ENCODE data around the gene GSAP. TPM values are rescaled to one million over a fixed set of nuclear protein-coding genes. Genes with fewer than 3 reads are reported as not detected.

GSAP gene
- total RNA-seq, 1 donor from 2014 or later = 5.0 TPM

DNA sequence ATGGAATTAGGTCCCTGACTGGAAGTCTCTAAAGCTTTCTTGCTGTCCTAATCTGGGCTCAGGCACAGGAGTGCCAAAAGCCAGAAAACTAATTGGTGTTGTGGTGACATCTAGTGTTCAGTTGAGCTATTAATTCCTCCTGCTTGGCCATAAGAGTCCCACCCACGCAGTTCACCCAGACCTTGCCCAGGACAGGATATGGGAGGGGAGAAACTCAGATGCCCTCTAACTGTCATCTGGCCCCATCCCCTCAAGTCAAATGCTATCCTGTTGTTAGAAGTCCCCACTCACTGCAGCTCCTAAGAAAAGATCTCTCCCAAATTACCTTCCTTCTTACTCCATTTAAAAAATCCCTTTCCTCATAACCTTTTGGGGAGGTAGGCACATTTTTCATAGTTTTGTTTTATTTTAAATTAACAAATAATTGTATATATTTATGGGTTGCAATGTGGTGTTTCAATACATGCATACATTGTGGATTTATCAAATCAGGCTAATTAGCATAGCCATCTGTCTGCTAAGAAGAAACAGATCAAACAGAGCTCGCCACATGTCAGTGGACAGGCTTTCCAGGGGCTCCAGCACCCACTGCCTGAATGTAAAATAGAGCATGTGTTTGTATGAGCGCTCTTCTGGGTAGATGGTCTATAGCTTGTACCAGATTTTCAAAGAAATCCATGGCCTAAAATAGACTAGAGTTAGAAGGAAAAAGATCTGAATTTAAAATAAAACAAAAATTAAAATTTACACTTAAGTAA lies 84.0 kb downstream of the GSAP start:
- TF ChIP-seq, protein P1, sequence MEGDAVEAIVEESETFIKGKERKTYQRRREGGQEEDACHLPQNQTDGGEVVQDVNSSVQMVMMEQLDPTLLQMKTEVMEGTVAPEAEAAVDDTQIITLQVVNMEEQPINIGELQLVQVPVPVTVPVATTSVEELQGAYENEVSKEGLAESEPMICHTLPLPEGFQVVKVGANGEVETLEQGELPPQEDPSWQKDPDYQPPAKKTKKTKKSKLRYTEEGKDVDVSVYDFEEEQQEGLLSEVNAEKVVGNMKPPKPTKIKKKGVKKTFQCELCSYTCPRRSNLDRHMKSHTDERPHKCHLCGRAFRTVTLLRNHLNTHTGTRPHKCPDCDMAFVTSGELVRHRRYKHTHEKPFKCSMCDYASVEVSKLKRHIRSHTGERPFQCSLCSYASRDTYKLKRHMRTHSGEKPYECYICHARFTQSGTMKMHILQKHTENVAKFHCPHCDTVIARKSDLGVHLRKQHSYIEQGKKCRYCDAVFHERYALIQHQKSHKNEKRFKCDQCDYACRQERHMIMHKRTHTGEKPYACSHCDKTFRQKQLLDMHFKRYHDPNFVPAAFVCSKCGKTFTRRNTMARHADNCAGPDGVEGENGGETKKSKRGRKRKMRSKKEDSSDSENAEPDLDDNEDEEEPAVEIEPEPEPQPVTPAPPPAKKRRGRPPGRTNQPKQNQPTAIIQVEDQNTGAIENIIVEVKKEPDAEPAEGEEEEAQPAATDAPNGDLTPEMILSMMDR (conservative IDR thresholded peaks at IDR 0.05) = peak; percentile 81
- no peak for DNase-seq (ENCODE audit: extremely low spot score, unreplicated experiment)
- H3K27ac Mint-ChIP-seq = no peak overlapping the region
- H3K27me3 Mint-ChIP-seq = no peaks in the 10 kb centered on the region
- peaks cover 5% of the 10 kb centered on the region for H3K4me1 Mint-ChIP-seq (ENCODE audit: unreplicated experiment)
- no peaks in the 10 kb centered on the region for H3K36me3 Mint-ChIP-seq
- no peak overlapping the region for H3K4me3 Mint-ChIP-seq
- H3K9me3 Mint-ChIP-seq = no peaks in the 10 kb centered on the region

DNA sequence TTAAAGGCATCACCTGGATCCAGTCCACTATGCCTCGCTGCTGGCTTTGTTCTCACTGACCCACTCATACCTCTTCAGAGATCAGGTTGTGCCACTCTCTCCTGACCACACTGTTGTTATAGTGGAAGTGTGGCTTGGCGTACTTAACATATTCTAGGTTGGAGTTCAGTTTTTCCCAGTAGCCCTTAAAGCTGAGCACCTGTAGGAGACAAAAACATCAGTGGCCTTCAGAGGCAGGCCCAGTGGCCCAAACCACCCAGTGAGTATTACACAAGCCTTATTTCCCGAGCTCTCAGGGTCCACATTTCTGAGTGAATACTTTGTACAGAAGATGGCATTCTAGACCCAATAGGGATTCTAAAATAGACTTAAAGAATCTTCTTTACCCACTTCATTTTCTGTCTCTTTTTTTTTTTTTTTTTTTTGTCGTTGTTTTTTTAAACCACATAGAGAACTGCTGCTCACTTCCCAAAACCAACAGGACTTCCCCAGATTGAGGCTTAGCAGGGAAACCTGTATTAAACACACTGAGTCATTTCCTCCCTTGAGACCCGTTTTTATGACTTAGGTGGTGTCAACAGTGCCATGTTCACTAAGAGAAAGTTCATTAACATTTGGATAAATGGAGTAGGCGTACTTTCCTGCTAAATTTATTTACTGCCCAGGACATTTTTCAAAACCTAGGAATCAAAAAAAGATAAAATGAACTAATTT lies 85.8 kb downstream of the GSAP start:
- Mint-ChIP-seq H3K36me3 (no peaks in the 10 kb centered on the region), H3K27me3 (no peaks in the 10 kb centered on the region)

DNA sequence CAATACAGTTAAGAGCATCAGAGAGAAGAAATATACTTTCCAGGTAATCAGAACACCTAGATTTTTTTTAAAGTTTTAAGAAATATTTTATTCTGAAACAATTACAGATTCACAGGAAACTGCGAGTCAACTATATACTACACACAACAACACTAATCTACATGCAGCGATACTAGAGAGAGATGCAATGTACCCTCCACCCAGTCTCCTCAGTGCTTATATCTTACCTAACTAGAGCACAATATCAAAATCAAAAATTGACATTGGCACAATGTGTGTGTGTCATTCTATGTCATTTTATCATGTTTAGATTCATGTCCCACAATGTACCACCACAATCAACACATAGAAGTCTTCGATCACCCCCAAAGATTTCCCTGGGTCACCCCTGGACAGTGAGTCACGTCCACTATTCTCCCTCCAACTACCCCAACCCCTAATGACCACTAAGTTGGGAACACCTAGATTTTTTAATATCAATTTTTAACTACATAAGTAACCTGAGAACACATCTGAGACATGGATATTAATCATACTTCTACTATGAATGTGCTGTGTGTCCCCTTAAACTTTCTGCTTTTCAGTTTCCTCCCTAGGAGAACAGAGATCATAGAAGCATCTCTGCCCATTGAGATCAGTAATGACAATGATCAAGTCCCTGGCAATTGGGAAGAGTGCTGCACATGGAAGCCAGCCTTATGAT lies 86.5 kb downstream of the GSAP start:
- Mint-ChIP-seq H3K4me1 (ENCODE audit: unreplicated experiment) (peaks cover 5% of the 10 kb centered on the region), H3K27me3 (no peaks in the 10 kb centered on the region), H3K4me3 (no peak overlapping the region), H3K36me3 (no peaks in the 10 kb centered on the region), H3K9me3 (no peaks in the 10 kb centered on the region), H3K27ac (no peak overlapping the region)
- DNase-seq (ENCODE audit: extremely low spot score, unreplicated experiment) = no peak
- TF ChIP-seq, protein P1 (conservative IDR thresholded peaks at IDR 0.05) = no peak

More for the DNA sequence above, 85.8 kb downstream of the GSAP start:
- Mint-ChIP-seq H3K27ac (no peak overlapping the region), H3K4me3 (no peak overlapping the region), H3K4me1 (ENCODE audit: unreplicated experiment) (peaks cover 5% of the 10 kb centered on the region), H3K9me3 (no peaks in the 10 kb centered on the region)
- TF ChIP-seq, protein P1 (conservative IDR thresholded peaks at IDR 0.05) = no peak
- DNase-seq (ENCODE audit: extremely low spot score, unreplicated experiment) = no peak

DNA sequence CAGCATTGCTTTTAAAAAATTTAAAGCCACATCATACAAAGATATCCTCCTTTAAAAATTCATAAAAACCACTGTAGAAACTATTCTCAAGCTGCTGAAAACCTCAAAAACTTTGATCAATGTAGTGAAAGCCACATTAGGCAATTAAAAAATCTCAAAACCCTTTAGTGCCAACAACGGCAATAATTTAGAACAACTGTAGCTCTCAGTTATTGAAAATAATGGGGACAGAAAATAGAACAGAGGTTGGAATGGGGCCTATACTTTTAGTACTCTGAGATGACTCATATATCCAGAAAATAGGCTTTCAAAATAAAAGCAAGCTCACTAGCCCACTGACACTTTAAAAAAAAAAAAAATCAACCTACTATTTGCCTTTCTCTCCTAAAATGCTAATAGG lies 87.5 kb downstream of the GSAP start:
- no peak overlapping the region for H3K4me3 Mint-ChIP-seq
- TF ChIP-seq, protein P1 (conservative IDR thresholded peaks at IDR 0.05) = no peak
- no peak overlapping the region for H3K27ac Mint-ChIP-seq
- no peaks in the 10 kb centered on the region for H3K27me3 Mint-ChIP-seq
- no peak for DNase-seq (ENCODE audit: extremely low spot score, unreplicated experiment)
- H3K4me1 Mint-ChIP-seq (ENCODE audit: unreplicated experiment) = peaks cover 5% of the 10 kb centered on the region
- H3K9me3 Mint-ChIP-seq = no peaks in the 10 kb centered on the region
- H3K36me3 Mint-ChIP-seq = no peaks in the 10 kb centered on the region

DNA sequence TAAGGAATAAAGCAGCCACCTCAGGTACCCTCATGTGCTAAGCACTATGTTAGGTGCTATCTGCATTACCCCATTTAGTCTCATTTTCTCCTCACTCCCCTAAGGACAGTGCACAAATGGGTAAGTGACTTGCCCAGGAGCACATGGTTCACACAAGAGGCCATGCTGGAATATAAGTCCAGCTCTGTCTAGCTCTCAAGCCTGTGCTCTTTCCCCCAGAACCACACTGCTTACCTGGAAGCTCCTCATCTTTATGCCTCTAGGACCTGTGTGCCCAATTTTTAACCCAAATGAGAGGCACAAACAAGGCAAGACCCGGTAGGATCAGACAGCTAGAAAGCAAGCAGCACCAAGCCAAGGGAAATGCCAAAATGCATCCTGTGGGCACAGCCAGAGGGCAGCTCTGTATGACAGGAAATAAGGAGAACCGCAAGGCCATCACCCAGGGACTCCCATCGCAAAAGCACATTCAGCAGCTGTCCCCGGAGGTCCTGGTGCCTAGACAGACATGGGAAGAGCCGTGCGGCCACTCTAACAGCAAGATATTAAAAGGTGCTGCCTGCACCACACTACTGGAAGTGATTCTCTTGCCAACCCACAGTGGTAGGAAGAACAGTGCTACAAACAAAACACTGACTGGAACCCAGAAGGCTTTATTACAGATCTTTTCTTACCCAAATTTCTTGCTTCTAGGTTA lies 88.1 kb downstream of the GSAP start:
- TF ChIP-seq, protein P1 (conservative IDR thresholded peaks at IDR 0.05) = no peak
- Mint-ChIP-seq H3K36me3 (no peaks in the 10 kb centered on the region), H3K27me3 (no peaks in the 10 kb centered on the region), H3K9me3 (no peaks in the 10 kb centered on the region), H3K4me1 (ENCODE audit: unreplicated experiment) (peaks cover 5% of the 10 kb centered on the region), H3K4me3 (no peak overlapping the region), H3K27ac (no peak overlapping the region)
- no peak for DNase-seq (ENCODE audit: extremely low spot score, unreplicated experiment)
